A549 (cell line): ENCODE data around the gene TAF1B.

ENCODE experiments used
- CHD2 ChIP-seq: fragments of 150-350 bp; IDR thresholded peaks from 2 replicates; pipeline ENCODE4 v1.6.1; 2014; ENCODE audit warnings: low read length; ENCODE audit not compliant: partially characterized antibody
- CTCF ChIP-seq: fragments of >200 bp; sonication (Bioruptor Twin); formaldehyde crosslinking; IDR thresholded peaks from 3 replicates; pipeline ENCODE4 v1.5.1; 2016
- NPAS2 ChIP-seq: fragments of 250-450 bp; sonication (Bioruptor Pico); IDR thresholded peaks from 2 replicates; pipeline ENCODE4 v1.8.0; 2022; ENCODE audit warnings: mild to moderate bottlenecking, moderate library complexity, borderline replicate concordance
- POLR2A ChIP-seq: IDR thresholded peaks from 2 replicates; pipeline ENCODE4 v1.6.1; 2012; ENCODE audit warnings: mild to moderate bottlenecking, low read length

DNA sequence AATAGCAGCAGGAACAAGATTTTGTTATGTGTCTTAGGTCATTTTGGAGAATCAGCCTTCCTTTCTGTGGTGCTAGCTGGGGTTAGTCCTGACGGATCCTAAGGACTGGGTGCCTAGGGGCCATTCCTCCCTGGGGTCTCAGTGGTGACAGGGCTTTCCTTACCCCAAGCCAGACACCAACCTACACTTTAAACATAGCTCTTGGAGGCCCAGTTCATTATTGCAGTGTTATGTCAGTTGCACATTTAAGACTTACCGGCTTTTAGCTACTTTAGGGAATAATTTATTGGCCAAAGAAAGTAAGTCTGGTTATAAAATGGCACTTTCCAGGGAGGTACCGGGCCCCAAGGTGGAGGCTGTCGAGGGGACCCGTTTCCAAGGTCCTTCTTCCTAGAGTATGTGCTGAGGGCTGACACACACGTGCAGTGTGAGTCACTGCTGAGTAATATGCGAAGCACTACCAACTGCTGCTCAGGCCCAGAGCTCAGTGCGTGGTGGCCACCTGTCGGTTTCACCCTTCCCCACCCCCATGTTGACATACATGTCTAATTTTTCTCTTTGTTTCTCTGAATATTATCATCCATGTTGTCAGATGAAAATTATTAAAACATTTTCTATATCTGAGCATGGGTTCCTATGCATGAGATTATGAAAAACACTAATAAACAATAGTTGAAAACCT, 71.3 kb downstream of the TAF1B start:
- TF ChIP-seq POLR2A, result no peak
- TF ChIP-seq CTCF, result peak; percentile 59
- TF ChIP-seq CHD2, result no peak
- no peak for TF ChIP-seq NPAS2 (CRISPR knock-in tag)
